Mesenchymal stem cell (in vitro differentiated cells and primary cell): ENCODE results near the gene CIB2.

Experiments
- DNase-seq: peaks from one replicate; pipeline ENCODE4 v3.0.0-alpha.2; 2013
- H2AFZ ChIP-seq: one replicate; pipeline ENCODE4 v1.6.1; 2013; ENCODE audit warnings: low read depth, mild to moderate bottlenecking, control low read depth, inconsistent platforms, low read length, moderate library complexity
- H2AK5ac ChIP-seq: 2 replicates; pipeline ENCODE4 v1.6.1; 2013; ENCODE audit warnings: low read length, moderate library complexity, mild to moderate bottlenecking, inconsistent platforms; ENCODE audit not compliant: severe bottlenecking
- H2BK120ac ChIP-seq: one replicate; pipeline ENCODE4 v1.6.1; 2013; ENCODE audit warnings: low read depth, mild to moderate bottlenecking, inconsistent platforms, low read length, moderate library complexity
- H2BK12ac ChIP-seq, 2 experiments: one replicate each; pipeline ENCODE4 v1.6.1; 2013; ENCODE audit warnings: inconsistent platforms in 2 of 2, low read length in 2 of 2, mild to moderate bottlenecking in 2 of 2, moderate library complexity in 2 of 2, control low read depth in 1 of 2
- H2BK15ac ChIP-seq: one replicate; pipeline ENCODE4 v1.6.1; 2013; ENCODE audit warnings: mild to moderate bottlenecking, low read depth, inconsistent platforms; ENCODE audit not compliant: poor library complexity, severe bottlenecking
- H2BK5ac ChIP-seq: 2 replicates; pipeline ENCODE4 v1.6.1; 2013; ENCODE audit warnings: low read depth, mild to moderate bottlenecking, low read length, control low read depth, inconsistent platforms; ENCODE audit not compliant: poor library complexity, severe bottlenecking
- H3K14ac ChIP-seq, 2 experiments: one replicate each; pipeline ENCODE4 v1.6.1; 2013; ENCODE audit warnings: inconsistent platforms in 2 of 2, low read length in 2 of 2, control low read depth in 1 of 2, mild to moderate bottlenecking in 1 of 2, moderate library complexity in 1 of 2
- H3K18ac ChIP-seq, 2 experiments: one replicate each; pipeline ENCODE4 v1.6.1; 2013; ENCODE audit warnings: inconsistent platforms in 2 of 2, low read length in 2 of 2, control low read depth in 1 of 2, low read depth in 1 of 2, mild to moderate bottlenecking in 1 of 2
- H3K23ac ChIP-seq, 2 experiments: one replicate each; pipeline ENCODE4 v1.6.1; 2013; ENCODE audit warnings: inconsistent platforms in 2 of 2, low read length in 2 of 2, mild to moderate bottlenecking in 2 of 2, moderate library complexity in 2 of 2, control low read depth in 1 of 2
- H3K27ac ChIP-seq: 2 replicates; pipeline ENCODE4 v1.5.1; 2013; ENCODE audit warnings: mild to moderate bottlenecking, moderate library complexity, low read length, control low read depth, inconsistent platforms; ENCODE audit not compliant: poor library complexity, severe bottlenecking
- H3K27me3 ChIP-seq, 2 experiments: 2 replicates each; pipeline versions ENCODE4 v1.6.1 to v1.7.0; 2013; ENCODE audit warnings: low read length in 2 of 2, mild to moderate bottlenecking in 2 of 2, moderate library complexity in 2 of 2, control low read depth in 1 of 2, inconsistent platforms in 1 of 2; ENCODE audit not compliant: control insufficient read depth in 1 of 2, insufficient read depth in 1 of 2
- H3K36me3 ChIP-seq, 2 experiments: 2 replicates each; pipeline versions ENCODE4 v1.6.1 to v1.7.0; 2013; ENCODE audit warnings: low read length in 2 of 2, control low read depth in 1 of 2, inconsistent platforms in 1 of 2, low read depth in 1 of 2, mild to moderate bottlenecking in 1 of 2; ENCODE audit not compliant: insufficient read depth in 2 of 2, control insufficient read depth in 1 of 2
- H3K4ac ChIP-seq, 2 experiments: one replicate each; pipeline ENCODE4 v1.6.1; 2013; ENCODE audit warnings: inconsistent platforms in 2 of 2, low read length in 2 of 2, mild to moderate bottlenecking in 2 of 2, moderate library complexity in 2 of 2, control low read depth in 1 of 2, low read depth in 1 of 2
- H3K4me1 ChIP-seq: 2 replicates; pipeline ENCODE4 v1.6.1; 2013; ENCODE audit warnings: low read depth, low read length, control low read depth; ENCODE audit not compliant: control insufficient read depth, insufficient read depth
- H3K4me2 ChIP-seq: 2 replicates; pipeline ENCODE4 v1.6.1; 2013; ENCODE audit warnings: low read length, mild to moderate bottlenecking, inconsistent platforms; ENCODE audit not compliant: poor library complexity, severe bottlenecking
- H3K4me3 ChIP-seq, 2 experiments: 2 replicates each; pipeline versions ENCODE4 v1.5.1 to v1.7.0; 2013; ENCODE audit warnings: low read length in 2 of 2, mild to moderate bottlenecking in 2 of 2, control low read depth in 1 of 2, low read depth in 1 of 2; ENCODE audit not compliant: insufficient read depth in 1 of 2
- H3K79me1 ChIP-seq: replicated peaks from 2 replicates; pipeline ENCODE4 v1.6.1; 2013; ENCODE audit warnings: mild to moderate bottlenecking, control low read depth, low read length, inconsistent platforms; ENCODE audit not compliant: poor library complexity, severe bottlenecking
- H3K9ac ChIP-seq: 2 replicates; pipeline ENCODE4 v1.7.0; 2013; ENCODE audit warnings: mild to moderate bottlenecking, low read length, moderate library complexity
- H3K9me3 ChIP-seq: 2 replicates; pipeline ENCODE4 v1.7.0; 2013; ENCODE audit warnings: mild to moderate bottlenecking, low read length; ENCODE audit not compliant: control insufficient read depth
- H4K8ac ChIP-seq: one replicate; pipeline ENCODE4 v1.6.1; 2013; ENCODE audit warnings: inconsistent platforms, mild to moderate bottlenecking, low read length, moderate library complexity
- H4K91ac ChIP-seq: one replicate; pipeline ENCODE4 v1.6.1; 2013; ENCODE audit warnings: mild to moderate bottlenecking, low read length, inconsistent platforms
- WGBS: methylation state at CpG from one replicate; pipeline ENCODE4 v1.1.7; 2013; ENCODE audit warnings: mixed read lengths; 5-methylcytosine and 5-hydroxymethylcytosine counted together

Gene CIB2

DNA sequence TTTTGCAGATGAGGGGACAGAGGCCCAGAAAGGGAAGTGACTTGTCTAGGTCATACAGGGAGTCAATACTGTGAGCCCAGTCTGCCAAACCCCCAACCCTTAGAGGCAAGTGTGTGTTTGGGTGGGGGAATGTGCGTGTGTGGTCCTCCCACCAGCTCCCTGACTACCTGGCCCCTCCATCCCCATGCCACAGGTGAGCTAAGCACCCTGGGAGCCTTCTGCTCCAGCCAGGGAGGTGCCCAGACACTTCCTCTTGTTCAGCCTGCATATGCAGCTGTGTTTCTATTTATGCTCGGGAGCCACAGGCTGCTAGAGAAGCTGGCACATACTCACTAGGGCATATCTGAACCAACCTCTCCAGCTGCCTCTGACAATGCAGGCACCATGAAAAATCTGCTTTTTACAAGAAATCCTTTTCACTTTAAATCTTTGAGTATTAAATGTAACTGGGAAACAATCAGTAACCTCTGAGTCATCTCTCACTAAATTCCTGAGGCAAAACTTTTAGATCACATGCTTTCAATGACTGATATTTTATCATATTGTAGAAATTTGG lies 74.5 kb downstream of the CIB2 start:
- Histone ChIP-seq H3K4me2 (peak overlapping the region; percentile 38), H4K91ac (peak overlapping the region; percentile 48), H3K18ac (peak overlapping the region; percentile 79 to 84), H3K79me1 (peaks cover 7% of the 10 kb centered on the region), H3K4me3 (peak overlapping the region in 1 of 2 experiments; percentile 55), H3K9me3 (no peaks in the 10 kb centered on the region), H2BK5ac (peak overlapping the region; percentile 98), H3K27me3 (no peaks in the 10 kb centered on the region), H3K14ac (peak overlapping the region in 1 of 2 experiments; percentile 78), H3K23ac (peak overlapping the region in 1 of 2 experiments; percentile 36), H2AFZ (no peak overlapping the region), H3K9ac (peak overlapping the region; percentile 89), H2BK12ac (peak overlapping the region; percentile 49 to 91), H3K27ac (peak overlapping the region; percentile 100), H2BK15ac (peak overlapping the region; percentile 57), H3K36me3 (peaks cover 19 to 20% of the 10 kb centered on the region in 2 experiments), H2BK120ac (peak overlapping the region; percentile 67), H4K8ac (peak overlapping the region; percentile 66), H3K4me1 (peaks cover 38% of the 10 kb centered on the region), H2AK5ac (peak overlapping the region; percentile 99), H3K4ac (peak overlapping the region in 1 of 2 experiments; percentile 77)
- peak; percentile 26 for DNase-seq
- WGBS = 14% methylated on average over 1 of the region's 2 CpGs

DNA sequence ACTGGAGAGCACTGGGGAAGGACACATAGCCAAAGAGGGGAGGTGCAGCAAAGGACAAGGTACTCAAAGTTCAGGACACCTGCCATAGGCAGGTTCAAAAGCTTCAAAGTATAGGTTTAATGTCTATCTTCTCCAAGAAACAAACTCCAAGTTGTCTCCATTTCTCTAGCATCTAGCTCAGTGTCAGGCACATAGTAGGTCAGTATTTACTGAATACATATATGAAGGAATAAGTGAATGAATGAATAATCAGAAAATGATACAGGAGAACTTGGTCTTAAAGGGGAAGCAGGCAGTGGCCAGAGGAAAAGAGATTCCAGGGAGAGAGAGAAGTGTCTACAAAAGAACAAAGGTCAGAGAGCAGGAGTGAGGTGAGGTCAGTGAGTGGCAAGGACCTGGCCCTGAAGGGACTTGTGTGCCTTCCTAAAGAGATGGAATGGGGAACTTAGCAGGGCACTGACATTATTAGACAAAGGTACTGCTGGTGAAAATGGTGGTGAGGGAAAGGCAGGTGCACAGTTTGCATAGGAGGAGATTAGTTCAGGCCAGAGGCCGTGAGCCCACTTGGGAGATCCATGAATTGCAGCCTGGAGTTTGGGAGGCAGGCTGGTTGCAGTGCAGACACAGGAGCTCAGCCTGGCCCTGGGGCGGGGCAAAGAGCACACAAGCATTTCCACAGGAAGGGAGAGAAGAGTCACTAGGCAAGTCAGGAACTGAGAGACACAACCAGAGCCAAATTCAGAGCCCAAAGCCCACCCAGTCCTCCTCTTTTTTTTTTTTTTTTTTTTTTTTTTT lies 75.1 kb downstream of the CIB2 start:
- Histone ChIP-seq H3K79me1 (peaks cover 7% of the 10 kb centered on the region), H3K4me1 (peaks cover 36% of the 10 kb centered on the region), H3K9ac (peak overlapping the region; percentile 89), H3K14ac (no peak overlapping the region), H3K27ac (peak overlapping the region; percentile 100), H3K36me3 (peaks cover 19 to 24% of the 10 kb centered on the region in 2 experiments), H4K91ac (no peak overlapping the region), H3K23ac (no peak overlapping the region), H3K4ac (peak overlapping the region in 1 of 2 experiments; percentile 77), H2AFZ (no peak overlapping the region), H3K18ac (peak overlapping the region in 1 of 2 experiments; percentile 18), H3K4me2 (peak overlapping the region; percentile 25), H2BK5ac (peak overlapping the region; percentile 98), H4K8ac (no peak overlapping the region), H3K4me3 (peak overlapping the region in 1 of 2 experiments; percentile 55), H3K27me3 (no peaks in the 10 kb centered on the region), H2BK15ac (no peak overlapping the region), H2AK5ac (peak overlapping the region; percentile 99), H3K9me3 (no peaks in the 10 kb centered on the region), H2BK120ac (no peak overlapping the region), H2BK12ac (peak overlapping the region in 1 of 2 experiments; percentile 10)
- 35% methylated on average over 1 of the region's 2 CpGs for WGBS
- DNase-seq = peak; percentile 27

GRCh38 chr15:78054966-78055365 lies 76.3 kb downstream of the CIB2 start:
- Histone ChIP-seq H2BK120ac (no peak overlapping the region), H3K4ac (no peak overlapping the region), H3K9me3 (no peaks in the 10 kb centered on the region), H3K79me1 (peaks cover 9% of the 10 kb centered on the region), H4K8ac (no peak overlapping the region), H3K4me1 (peaks cover 36% of the 10 kb centered on the region), H3K18ac (no peak overlapping the region), H3K4me3 (no peak overlapping the region), H2BK12ac (no peak overlapping the region), H2BK15ac (no peak overlapping the region), H3K23ac (no peak overlapping the region), H3K14ac (no peak overlapping the region), H3K27ac (peak overlapping the region; percentile 13), H3K36me3 (peaks cover 22 to 31% of the 10 kb centered on the region in 2 experiments), H2AK5ac (peak overlapping the region; percentile 43), H4K91ac (no peak overlapping the region), H3K27me3 (no peaks in the 10 kb centered on the region), H2AFZ (no peak overlapping the region), H2BK5ac (no peak overlapping the region), H3K9ac (no peak overlapping the region), H3K4me2 (no peak overlapping the region)
- WGBS = no CpG with 5 or more reads among the region's 1 CpG
- no peak for DNase-seq
